HepG2 (cell line): ENCODE measurements around the gene NKX6-2. TPM values are rescaled to one million over a fixed set of nuclear protein-coding genes. Genes with fewer than 3 reads are reported as not detected.

ENCODE experiments used
- ATAC-seq: fragments of 200-7000 bp; cut with Tn5 transposase; 3 replicates; pipeline ENCODE4 v1.9.1; 2020; ENCODE audit warnings: mild to moderate bottlenecking, moderate library complexity
- BruUV-seq: library from RNA; stranded (reverse); fragments of 400-500 nt; replicated peaks from 2 replicates; lab custom pipeline; 2021; lab: Mats Ljungman, UMichigan
- CTCF ChIA-PET: fragments of 300-600 bp; formaldehyde crosslinking; extraction: SDS; loops from one replicate; lab custom pipeline; 2021; ENCODE audit warnings: low total read pairs, inconsistent platforms, low intra/inter-chr PET ratio; lab: Yijun Ruan, JAX
- POLR2A ChIA-PET: fragments of 350-600 bp; sonication (Branson Sonifier 250); formaldehyde crosslinking; loops from one replicate; lab custom pipeline; 2020; ENCODE audit warnings: antibody characterized with exemption, inconsistent platforms; lab: Yijun Ruan, JAX
- DNase-seq: peaks from one replicate; pipeline ENCODE4 v3.0.0-alpha.2; 2015; ENCODE audit warnings: low spot score
- FAIRE-seq: peaks from 3 replicates; lab custom pipeline; 2011; peaks lifted over from hg19 to GRCh38; lab: Jason Lieb, UNC
- H2AFZ ChIP-seq: one replicate; pipeline ENCODE4 v1.6.1; 2011; ENCODE audit warnings: low read length, inconsistent platforms
- H3K27ac ChIP-seq: fragments of 300-600 bp; 3 replicates; pipeline ENCODE4 v1.8.0; 2011; ENCODE audit warnings: mixed run types, mild to moderate bottlenecking, mixed read lengths, low read length, inconsistent platforms; ENCODE audit not compliant: insufficient read depth; ENCODE audit errors: extremely low read length
- H3K27me3 ChIP-seq, 2 experiments: fragments of 200-600 bp in 1 of 2; 2 replicates in 1 of 2; 3 replicates in 1 of 2; pipeline versions ENCODE4 v1.6.0 to v1.8.0; 2011; ENCODE audit warnings: low read length in 2 of 2, mild to moderate bottlenecking in 2 of 2, moderate library complexity in 2 of 2, inconsistent platforms in 1 of 2; ENCODE audit not compliant: insufficient read depth in 2 of 2, control insufficient read depth in 1 of 2
- H3K36me3 ChIP-seq, 2 experiments: fragments of 200-600 bp in 1 of 2; replicated peaks in 1 of 2; 2 replicates in 1 of 2; 3 replicates in 1 of 2; pipeline versions ENCODE4 v1.5.1 to v1.8.0; 2011; ENCODE audit warnings: low read length in 2 of 2, inconsistent platforms in 1 of 2; ENCODE audit not compliant: insufficient read depth in 2 of 2, control insufficient read depth in 1 of 2
- H3K4me1 ChIP-seq: 2 replicates; pipeline ENCODE4 v1.5.1; 2012; ENCODE audit warnings: low read length, inconsistent platforms; ENCODE audit not compliant: insufficient read depth
- H3K4me2 ChIP-seq: 2 replicates; pipeline ENCODE4 v1.6.0; 2011; ENCODE audit warnings: low read depth, low read length, inconsistent platforms
- H3K4me3 ChIP-seq, 3 experiments: fragments of 200-600 bp in 1 of 3; sonication (generic), shearing (Covaris generic) in 1 of 3; replicated peaks in 1 of 3; 2 replicates each; pipeline ENCODE4 v1.5.1; 2011 to 2016; ENCODE audit warnings: low read length in 3 of 3, inconsistent platforms in 2 of 3, low read depth in 2 of 3, mild to moderate bottlenecking in 2 of 3, control low read depth in 1 of 3, mixed read lengths in 1 of 3; ENCODE audit not compliant: insufficient read depth in 1 of 3
- H3K79me2 ChIP-seq: one replicate; pipeline ENCODE4 v1.6.1; 2011; ENCODE audit warnings: low read length, inconsistent platforms; ENCODE audit not compliant: insufficient read depth
- H3K9ac ChIP-seq: 2 replicates; pipeline ENCODE4 v1.6.0; 2011; ENCODE audit warnings: mild to moderate bottlenecking, low read depth, low read length, inconsistent platforms; ENCODE audit not compliant: insufficient read depth
- H3K9me3 ChIP-seq: 2 replicates; pipeline ENCODE4 v1.5.1; 2012; ENCODE audit warnings: mild to moderate bottlenecking, low read length
- H4K20me1 ChIP-seq: 2 replicates; pipeline ENCODE4 v1.6.0; 2011; ENCODE audit warnings: inconsistent platforms, mild to moderate bottlenecking, low read length, moderate library complexity; ENCODE audit not compliant: insufficient read depth
- BORCS8-MEF2B ChIP-seq: sonication (generic); formaldehyde crosslinking; IDR thresholded peaks from 2 replicates; pipeline ENCODE4 v1.8.0; 2022; ENCODE audit warnings: mild to moderate bottlenecking, missing genetic modification reagents
- CHD2 ChIP-seq: IDR thresholded peaks from 2 replicates; pipeline ENCODE4 v1.6.1; 2011; ENCODE audit warnings: low read depth, low read length, improper control_type of control experiment
- FOSL2 ChIP-seq: sonication (generic); formaldehyde crosslinking; IDR thresholded peaks from 2 replicates; pipeline ENCODE4 v1.4.0; 2020; ENCODE audit warnings: missing genetic modification reagents
- HNRNPK ChIP-seq: fragments of 200-400 bp; formaldehyde crosslinking; IDR thresholded peaks from 2 replicates; pipeline ENCODE4 v1.6.1; 2018; ENCODE audit warnings: low read length, low read depth, moderate library complexity, mild to moderate bottlenecking; ENCODE audit not compliant: poor library complexity, severe bottlenecking
- HOXA9 ChIP-seq: sonication (generic); formaldehyde crosslinking; IDR thresholded peaks from 2 replicates; pipeline ENCODE4 v1.8.1; 2022; ENCODE audit warnings: missing genetic modification reagents, mild to moderate bottlenecking, moderate library complexity, borderline replicate concordance
- JUN ChIP-seq: sonication (generic); formaldehyde crosslinking; IDR thresholded peaks from 2 replicates; pipeline ENCODE4 v1.4.0; 2020; ENCODE audit warnings: mild to moderate bottlenecking, missing genetic modification reagents
- MTA3 ChIP-seq: sonication (generic); formaldehyde crosslinking; IDR thresholded peaks from 2 replicates; pipeline ENCODE4 v1.4.0; 2020; ENCODE audit warnings: missing genetic modification reagents
- PHF20 ChIP-seq: sonication (generic); formaldehyde crosslinking; IDR thresholded peaks from 2 replicates; pipeline ENCODE4 v1.5.0; 2020; ENCODE audit warnings: mild to moderate bottlenecking, missing genetic modification reagents
- POLR2AphosphoS2 ChIP-seq: IDR thresholded peaks from 2 replicates; pipeline ENCODE4 v1.6.1; 2011; ENCODE audit warnings: low read depth, low read length, improper control_type of control experiment
- SPEN ChIP-seq: sonication (generic); formaldehyde crosslinking; IDR thresholded peaks from 2 replicates; pipeline ENCODE4 v1.5.1; 2020; ENCODE audit warnings: low read depth, mild to moderate bottlenecking, missing genetic modification reagents
- ZBTB3 ChIP-seq: sonication (generic); formaldehyde crosslinking; IDR thresholded peaks from 2 replicates; pipeline ENCODE4 v1.4.0; 2020; ENCODE audit warnings: low read depth, mild to moderate bottlenecking, moderate library complexity, missing genetic modification reagents, borderline replicate concordance
- ZMYM3 ChIP-seq: sonication (generic); formaldehyde crosslinking; IDR thresholded peaks from 2 replicates; pipeline ENCODE4 v1.5.1; 2020; ENCODE audit warnings: mild to moderate bottlenecking, missing genetic modification reagents
- ZNF160 ChIP-seq: sonication (generic); formaldehyde crosslinking; IDR thresholded peaks from 2 replicates; pipeline ENCODE4 v1.8.0; 2022; ENCODE audit warnings: mild to moderate bottlenecking, inconsistent platforms, missing genetic modification reagents
- ZNF225 ChIP-seq: sonication (generic); formaldehyde crosslinking; IDR thresholded peaks from 2 replicates; pipeline ENCODE4 v1.4.0; 2020; ENCODE audit warnings: mild to moderate bottlenecking, missing genetic modification reagents
- ZNF274 ChIP-seq: sonication (generic); formaldehyde crosslinking; IDR thresholded peaks from 2 replicates; pipeline ENCODE4 v1.5.1; 2020; ENCODE audit warnings: mild to moderate bottlenecking, missing genetic modification reagents
- ZNF589 ChIP-seq: sonication (generic); formaldehyde crosslinking; conservative IDR thresholded peaks from 2 replicates; pipeline ENCODE4 v1.8.0; 2022; ENCODE audit warnings: mild to moderate bottlenecking, moderate library complexity, missing genetic modification reagents
- ZNF652 ChIP-seq: IDR thresholded peaks from 2 replicates; pipeline ENCODE4 v1.6.1; 2016; ENCODE audit warnings: low read depth, borderline replicate concordance
- ZNF746 ChIP-seq: sonication (generic); formaldehyde crosslinking; IDR thresholded peaks from 2 replicates; pipeline ENCODE4 v1.8.0; 2022; ENCODE audit warnings: mild to moderate bottlenecking, missing genetic modification reagents
- ZNF777 ChIP-seq: sonication (generic); formaldehyde crosslinking; IDR thresholded peaks from 2 replicates; pipeline ENCODE4 v1.4.0; 2020; ENCODE audit warnings: missing genetic modification reagents
- WGBS: methylation state at CpG from one replicate; pipeline ENCODE4 v1.1.6; 2017; ENCODE audit warnings: low lambda C conversion rate; 5-methylcytosine and 5-hydroxymethylcytosine counted together
- in situ Hi-C: cut with HindIII; loops from 2 replicates; pipeline ENCODE4 v1.10.0; 2017; ENCODE audit warnings: low pct_unique_long_range_greater_than_20kb; ENCODE audit not compliant: extremely low pct_ligation_motif_present
- intact Hi-C: fragments of 100-400 bp; cut with micrococcal nuclease; formaldehyde crosslinking; loops from one replicate; pipeline ENCODE4 v1.10.0; 2022; ENCODE audit not compliant: unreplicated experiment
- polyA plus RNA-seq, 8 experiments: library from polyadenylated mRNA; depleted of rRNA in 3 of 8; stranded (reverse) in 7 of 8; unstranded in 1 of 8; fragments of >200 nt; fragmentation: Illumina TruSeq in 4 of 8; extraction: Trizol in 4 of 8; gene quantifications; 2 replicates each; pipeline versions ENCODE4 v1.2.1 to v1.2.3, GENCODE V29; 2011 to 2016; ENCODE audit warnings: low read depth in 4 of 8, missing spikeins in 1 of 8, mixed read lengths in 1 of 8; ENCODE audit not compliant: insufficient read depth in 1 of 8
- total RNA-seq, 5 experiments: library from RNA; depleted of rRNA; stranded (reverse); fragments of >200 nt; fragmentation: Illumina TruSeq; extraction: Trizol; gene quantifications; 2 replicates each; pipeline ENCODE4 v1.2.3, GENCODE V29; 2016; ENCODE audit warnings: low read depth in 1 of 5

The NKX6-2 gene
- total and polyA plus RNA-seq, 2 of the 13 experiments (the other 11 are each of a cell fraction or from before 2014, with no cell fraction given) = not detected

- no peaks in the 10 kb centered on the region for H3K27me3 ChIP-seq
- in situ Hi-C loops (no loop called here), intact Hi-C loops (no loop called here)
- FAIRE-seq (no peak), ATAC-seq (no peak), DNase-seq (no peak)
- no peak overlapping the region for H2AFZ ChIP-seq
- WGBS = 97% methylated on average over 20 of the region's 20 CpGs
- no peaks in the 10 kb centered on the region for H4K20me1 ChIP-seq
- no peaks in the 10 kb centered on the region for H3K4me1 ChIP-seq
- H3K27ac ChIP-seq = no peak overlapping the region
- H3K4me2 ChIP-seq = no peak overlapping the region
- H3K79me2 ChIP-seq = no peaks in the 10 kb centered on the region
- POLR2A ChIA-PET = no interaction called here
- peaks cover 2 to 8% of the 10 kb centered on the region in 2 experiments; a peak in 2 of 5 replicates for H3K36me3 ChIP-seq
- TF ChIP-seq CHD2 (no peak), ZBTB3 (no peak), HNRNPK (peak; percentile 53), ZNF225 (CRISPR knock-in tag) (no peak)
- no TSS peak for BruUV-seq
- CTCF ChIA-PET = no interaction called here
- H3K9me3 ChIP-seq = no peaks in the 10 kb centered on the region
- H3K4me3 ChIP-seq = no peak overlapping the region
- no peak overlapping the region for H3K9ac ChIP-seq
These were observed 33.6 kb downstream of the NKX6-2 start for GRCh38 chr10:132752378-132752777.

GRCh38 chr10:132750936-132751335 lies 35.0 kb downstream of the NKX6-2 start:
- Histone ChIP-seq H4K20me1 (no peaks in the 10 kb centered on the region), H3K9me3 (no peaks in the 10 kb centered on the region), H3K9ac (no peak overlapping the region), H3K27ac (no peak overlapping the region), H3K27me3 (no peaks in the 10 kb centered on the region), H3K4me3 (no peak overlapping the region)
- POLR2A ChIA-PET = no interaction called here
- BruUV-seq = no TSS peak
- in situ Hi-C loops = no loop called here
- CTCF ChIA-PET = no interaction called here
- no peak for FAIRE-seq
- no peak for TF ChIP-seq ZNF589 (CRISPR knock-in tag)
- TF ChIP-seq ZNF746 (CRISPR knock-in tag) = no peak
- TF ChIP-seq JUN = no peak
- no peak for TF ChIP-seq ZNF652 (CRISPR knock-in tag)
- no peak for TF ChIP-seq SPEN (CRISPR knock-in tag)
- no peak for TF ChIP-seq ZNF160
- no peak for TF ChIP-seq BORCS8-MEF2B
- TF ChIP-seq ZNF274 = no peak
- TF ChIP-seq PHF20 (CRISPR knock-in tag) = no peak
- TF ChIP-seq ZNF777 (CRISPR knock-in tag) = no peak
- TF ChIP-seq ZMYM3 (CRISPR knock-in tag) = no peak
- no peak for TF ChIP-seq FOSL2 (CRISPR knock-in tag)
- no peak for TF ChIP-seq MTA3 (CRISPR knock-in tag)
- TF ChIP-seq HOXA9 (CRISPR knock-in tag) = no peak
- no peak for TF ChIP-seq POLR2AphosphoS2
- TF ChIP-seq, all 625 proteins: peak for 0
- Histone ChIP-seq H3K4me2 (no peak overlapping the region), H2AFZ (no peak overlapping the region), H3K36me3 (peaks cover 0 to 2% of the 10 kb centered on the region in 2 experiments; a peak in 2 of 5 replicates), H3K79me2 (no peaks in the 10 kb centered on the region), H3K4me1 (no peaks in the 10 kb centered on the region)
- ATAC-seq (no peak), DNase-seq (no peak)
- WGBS = 97% methylated on average over 6 of the region's 14 CpGs
- intact Hi-C loops = no loop called here
